Stimulated activated memory B cell treated with anti-CD40 and anti-IgM and Interleukin-4, amounts not matched to agents 10 μg/mL and 1 μg/mL and 100 μg/mL, for 72 hours (primary cell): Measurements from ENCODE around the gene DCANP1.
"Not testable (repeated sequence)": the region's sequence is repeated elsewhere in the genome, so short reads cannot be mapped to it uniquely, and the experiment has no call there.

Experiments
- ATAC-seq: fragments of 150-1000 bp; cut with Tn5 transposase; 2 replicates; pipeline ENCODE4 v1.10.0; 2021
- H3K27ac Mint-ChIP-seq: one replicate; pipeline ENCODE4 v1.8.0; 2022; ENCODE audit warnings: mild to moderate bottlenecking, mixed read lengths
- H3K27me3 Mint-ChIP-seq: one replicate; pipeline ENCODE4 v1.8.0; 2022; ENCODE audit warnings: mixed read lengths
- H3K36me3 Mint-ChIP-seq: one replicate; pipeline ENCODE4 v1.8.0; 2022; ENCODE audit warnings: mixed read lengths
- H3K4me1 Mint-ChIP-seq: one replicate; pipeline ENCODE4 v1.8.0; 2022; ENCODE audit warnings: mixed read lengths
- H3K4me3 Mint-ChIP-seq: one replicate; pipeline ENCODE4 v1.8.0; 2022; ENCODE audit warnings: mild to moderate bottlenecking, moderate library complexity, mixed read lengths
- H3K9me3 Mint-ChIP-seq: one replicate; pipeline ENCODE4 v1.8.0; 2022; ENCODE audit warnings: mixed read lengths

Gene DCANP1

GRCh38 chr5:135447298-135447929, at the start of gene DCANP1:
DCANP1 (minus strand) TSS chr5:135447348; CDS start chr5:135447108, 240 bp downstream.
- Mint-ChIP-seq H3K36me3 (no peaks in the 10 kb centered on the region), H3K4me1 (peaks cover 20% of the 10 kb centered on the region), H3K9me3 (peaks cover 1% of the 10 kb centered on the region), H3K27ac (no peak within 1 kb of the TSS), H3K4me3 (no peak within 1 kb of the TSS), H3K27me3 (peaks cover 45% of the 10 kb centered on the region)
- no peak for ATAC-seq

- not testable (repeated sequence) for H3K4me1 Mint-ChIP-seq, H3K36me3 Mint-ChIP-seq, ATAC-seq, H3K27ac Mint-ChIP-seq, H3K9me3 Mint-ChIP-seq, H3K4me3 Mint-ChIP-seq
- peaks cover 34% of the 10 kb centered on the region for H3K27me3 Mint-ChIP-seq
Observed at GRCh38 chr5:135495531-135495930, 48.4 kb upstream of the DCANP1 start.

GRCh38 chr5:135494196-135494595, 47.0 kb upstream of the DCANP1 start:
- no peak for ATAC-seq
- no peak overlapping the region for H3K27ac Mint-ChIP-seq
- H3K27me3 Mint-ChIP-seq: peaks cover 40% of the 10 kb centered on the region
- no peaks in the 10 kb centered on the region for H3K36me3 Mint-ChIP-seq
- peaks cover 10% of the 10 kb centered on the region for H3K4me1 Mint-ChIP-seq
- no peak overlapping the region for H3K4me3 Mint-ChIP-seq
- H3K9me3 Mint-ChIP-seq: no peaks in the 10 kb centered on the region

GRCh38 chr5:135493406-135494180, 46.4 kb upstream of the DCANP1 start:
- no peak for ATAC-seq
- Mint-ChIP-seq H3K9me3 (no peaks in the 10 kb centered on the region), H3K36me3 (no peaks in the 10 kb centered on the region), H3K4me1 (peaks cover 16% of the 10 kb centered on the region), H3K4me3 (no peak overlapping the region), H3K27me3 (peaks cover 40% of the 10 kb centered on the region), H3K27ac (no peak overlapping the region)

GRCh38 chr5:135492319-135492626, 45.1 kb upstream of the DCANP1 start:
- no peak for ATAC-seq
- peaks cover 18% of the 10 kb centered on the region for H3K4me1 Mint-ChIP-seq
- no peaks in the 10 kb centered on the region for H3K36me3 Mint-ChIP-seq
- no peak overlapping the region for H3K4me3 Mint-ChIP-seq
- H3K27me3 Mint-ChIP-seq: peaks cover 47% of the 10 kb centered on the region
- no peak overlapping the region for H3K27ac Mint-ChIP-seq
- H3K9me3 Mint-ChIP-seq: no peaks in the 10 kb centered on the region

GRCh38 chr5:135491552-135492318, 44.6 kb upstream of the DCANP1 start:
- ATAC-seq: no peak
- Mint-ChIP-seq H3K9me3 (no peaks in the 10 kb centered on the region), H3K4me3 (no peak overlapping the region), H3K4me1 (peaks cover 18% of the 10 kb centered on the region), H3K36me3 (no peaks in the 10 kb centered on the region), H3K27me3 (peaks cover 47% of the 10 kb centered on the region), H3K27ac (no peak overlapping the region)

GRCh38 chr5:135491038-135491551, 43.9 kb upstream of the DCANP1 start:
- no peaks in the 10 kb centered on the region for H3K36me3 Mint-ChIP-seq
- ATAC-seq: no peak
- no peaks in the 10 kb centered on the region for H3K9me3 Mint-ChIP-seq
- peaks cover 51% of the 10 kb centered on the region for H3K27me3 Mint-ChIP-seq
- no peak overlapping the region for H3K27ac Mint-ChIP-seq
- H3K4me3 Mint-ChIP-seq: no peak overlapping the region
- H3K4me1 Mint-ChIP-seq: peaks cover 18% of the 10 kb centered on the region

GRCh38 chr5:135490245-135491037, 43.3 kb upstream of the DCANP1 start:
- Mint-ChIP-seq H3K27ac (no peak overlapping the region), H3K4me1 (peaks cover 18% of the 10 kb centered on the region), H3K4me3 (no peak overlapping the region), H3K9me3 (no peaks in the 10 kb centered on the region), H3K36me3 (no peaks in the 10 kb centered on the region), H3K27me3 (peaks cover 53% of the 10 kb centered on the region)
- ATAC-seq: no peak

- Mint-ChIP-seq H3K4me1 (peaks cover 18% of the 10 kb centered on the region), H3K36me3 (no peaks in the 10 kb centered on the region), H3K27me3 (peaks cover 59% of the 10 kb centered on the region), H3K4me3 (peak overlapping the region; percentile 68), H3K27ac (no peak overlapping the region), H3K9me3 (no peaks in the 10 kb centered on the region)
- no peak for ATAC-seq
Observed at GRCh38 chr5:135489466-135490244, 42.5 kb upstream of the DCANP1 start.

- ATAC-seq: no peak
- no peaks in the 10 kb centered on the region for H3K9me3 Mint-ChIP-seq
- no peak overlapping the region for H3K27ac Mint-ChIP-seq
- H3K4me3 Mint-ChIP-seq: no peak overlapping the region
- H3K36me3 Mint-ChIP-seq: no peaks in the 10 kb centered on the region
- H3K4me1 Mint-ChIP-seq: peaks cover 18% of the 10 kb centered on the region
- H3K27me3 Mint-ChIP-seq: peaks cover 61% of the 10 kb centered on the region
Observed at GRCh38 chr5:135488727-135489465, 41.7 kb upstream of the DCANP1 start.

- peaks cover 61% of the 10 kb centered on the region for H3K27me3 Mint-ChIP-seq
- H3K4me3 Mint-ChIP-seq: no peak overlapping the region
Observed at GRCh38 chr5:135487839-135488514, 40.8 kb upstream of the DCANP1 start.

GRCh38 chr5:135487037-135487395, 39.9 kb upstream of the DCANP1 start:
- Mint-ChIP-seq H3K27ac (no peak overlapping the region), H3K27me3 (peaks cover 61% of the 10 kb centered on the region), H3K9me3 (no peaks in the 10 kb centered on the region), H3K4me1 (peaks cover 18% of the 10 kb centered on the region), H3K4me3 (no peak overlapping the region), H3K36me3 (no peaks in the 10 kb centered on the region)
- no peak for ATAC-seq

More at GRCh38 chr5:135487839-135488514, 40.8 kb upstream of the DCANP1 start:
- Mint-ChIP-seq H3K9me3 (no peaks in the 10 kb centered on the region), H3K4me1 (peaks cover 18% of the 10 kb centered on the region), H3K27ac (no peak overlapping the region), H3K36me3 (no peaks in the 10 kb centered on the region)
- no peak for ATAC-seq
